Loucy (cell line): ENCODE results near the gene TEX2.

Experiments
- EZH2phosphoT487 ChIP-seq: fragments of 200-600 bp; IDR thresholded peaks from 2 replicates; pipeline ENCODE4 v1.6.1; 2018; ENCODE audit warnings: antibody characterized with exemption, mild to moderate bottlenecking, moderate library complexity, borderline replicate concordance
- TF ChIP-seq, protein P1 (sequence below): fragments of 200-600 bp; sonication (generic); conservative IDR thresholded peaks from 2 replicates; pipeline ENCODE4 v1.5.1; 2014; ENCODE audit warnings: mild to moderate bottlenecking, antibody characterized with exemption, low read length

DNA sequence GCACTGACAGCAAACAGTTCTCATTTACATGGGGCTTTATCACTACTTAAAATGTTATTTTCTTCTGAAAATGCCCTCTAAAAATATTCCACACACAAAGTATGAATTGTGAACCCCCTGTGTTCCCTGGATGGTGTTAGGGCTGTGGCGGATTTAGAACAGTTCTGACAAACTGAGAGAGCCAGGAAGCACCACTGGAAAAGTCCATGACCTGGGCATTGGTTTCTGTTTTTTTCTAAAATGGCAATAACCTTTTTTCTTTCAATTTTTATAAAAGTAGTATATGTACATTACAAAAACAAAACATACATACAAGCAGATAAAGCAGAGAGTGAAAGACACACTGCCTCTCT is 112.1 kb downstream of the TEX2 start:
- TF ChIP-seq, protein P1, sequence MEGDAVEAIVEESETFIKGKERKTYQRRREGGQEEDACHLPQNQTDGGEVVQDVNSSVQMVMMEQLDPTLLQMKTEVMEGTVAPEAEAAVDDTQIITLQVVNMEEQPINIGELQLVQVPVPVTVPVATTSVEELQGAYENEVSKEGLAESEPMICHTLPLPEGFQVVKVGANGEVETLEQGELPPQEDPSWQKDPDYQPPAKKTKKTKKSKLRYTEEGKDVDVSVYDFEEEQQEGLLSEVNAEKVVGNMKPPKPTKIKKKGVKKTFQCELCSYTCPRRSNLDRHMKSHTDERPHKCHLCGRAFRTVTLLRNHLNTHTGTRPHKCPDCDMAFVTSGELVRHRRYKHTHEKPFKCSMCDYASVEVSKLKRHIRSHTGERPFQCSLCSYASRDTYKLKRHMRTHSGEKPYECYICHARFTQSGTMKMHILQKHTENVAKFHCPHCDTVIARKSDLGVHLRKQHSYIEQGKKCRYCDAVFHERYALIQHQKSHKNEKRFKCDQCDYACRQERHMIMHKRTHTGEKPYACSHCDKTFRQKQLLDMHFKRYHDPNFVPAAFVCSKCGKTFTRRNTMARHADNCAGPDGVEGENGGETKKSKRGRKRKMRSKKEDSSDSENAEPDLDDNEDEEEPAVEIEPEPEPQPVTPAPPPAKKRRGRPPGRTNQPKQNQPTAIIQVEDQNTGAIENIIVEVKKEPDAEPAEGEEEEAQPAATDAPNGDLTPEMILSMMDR = no peak
- TF ChIP-seq EZH2phosphoT487 = no peak
